ENCODE measurements around the gene SMG6.

DNA sequence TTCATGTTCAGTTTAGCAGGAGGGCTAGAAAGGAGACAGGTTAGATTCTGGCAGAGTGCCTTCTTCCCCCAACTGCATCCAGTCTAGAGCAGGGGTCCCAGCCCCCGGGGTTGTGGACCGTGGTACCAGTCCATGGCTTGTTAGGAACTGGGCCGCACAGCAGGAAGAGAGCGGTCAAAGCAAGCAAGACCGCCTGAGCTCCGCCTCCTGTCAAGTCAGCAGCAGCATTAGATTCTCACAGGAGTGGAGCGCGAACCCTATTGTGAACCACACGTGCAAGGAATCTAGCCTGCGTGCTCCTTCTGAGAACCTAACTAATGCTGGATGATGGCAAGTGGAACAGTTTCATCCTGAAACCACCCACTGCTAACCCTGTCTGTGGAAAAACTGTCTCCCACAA is 153.7 kb downstream of the SMG6 start:
- no peak for TF ChIP-seq CSDC2 (CRISPR knock-in tag; IDR thresholded peaks at IDR 0.05)
- TF ChIP-seq, protein P1, sequence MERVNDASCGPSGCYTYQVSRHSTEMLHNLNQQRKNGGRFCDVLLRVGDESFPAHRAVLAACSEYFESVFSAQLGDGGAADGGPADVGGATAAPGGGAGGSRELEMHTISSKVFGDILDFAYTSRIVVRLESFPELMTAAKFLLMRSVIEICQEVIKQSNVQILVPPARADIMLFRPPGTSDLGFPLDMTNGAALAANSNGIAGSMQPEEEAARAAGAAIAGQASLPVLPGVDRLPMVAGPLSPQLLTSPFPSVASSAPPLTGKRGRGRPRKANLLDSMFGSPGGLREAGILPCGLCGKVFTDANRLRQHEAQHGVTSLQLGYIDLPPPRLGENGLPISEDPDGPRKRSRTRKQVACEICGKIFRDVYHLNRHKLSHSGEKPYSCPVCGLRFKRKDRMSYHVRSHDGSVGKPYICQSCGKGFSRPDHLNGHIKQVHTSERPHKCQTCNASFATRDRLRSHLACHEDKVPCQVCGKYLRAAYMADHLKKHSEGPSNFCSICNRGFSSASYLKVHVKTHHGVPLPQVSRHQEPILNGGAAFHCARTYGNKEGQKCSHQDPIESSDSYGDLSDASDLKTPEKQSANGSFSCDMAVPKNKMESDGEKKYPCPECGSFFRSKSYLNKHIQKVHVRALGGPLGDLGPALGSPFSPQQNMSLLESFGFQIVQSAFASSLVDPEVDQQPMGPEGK (CRISPR knock-in tag; IDR thresholded peaks at IDR 0.05; ENCODE audit: borderline replicate concordance), result no peak
- no peak for TF ChIP-seq PPARA (CRISPR knock-in tag; IDR thresholded peaks at IDR 0.05; ENCODE audit: borderline replicate concordance)
- TF ChIP-seq RARB (CRISPR knock-in tag; IDR thresholded peaks at IDR 0.05), result no peak
- TF ChIP-seq, protein P2, sequence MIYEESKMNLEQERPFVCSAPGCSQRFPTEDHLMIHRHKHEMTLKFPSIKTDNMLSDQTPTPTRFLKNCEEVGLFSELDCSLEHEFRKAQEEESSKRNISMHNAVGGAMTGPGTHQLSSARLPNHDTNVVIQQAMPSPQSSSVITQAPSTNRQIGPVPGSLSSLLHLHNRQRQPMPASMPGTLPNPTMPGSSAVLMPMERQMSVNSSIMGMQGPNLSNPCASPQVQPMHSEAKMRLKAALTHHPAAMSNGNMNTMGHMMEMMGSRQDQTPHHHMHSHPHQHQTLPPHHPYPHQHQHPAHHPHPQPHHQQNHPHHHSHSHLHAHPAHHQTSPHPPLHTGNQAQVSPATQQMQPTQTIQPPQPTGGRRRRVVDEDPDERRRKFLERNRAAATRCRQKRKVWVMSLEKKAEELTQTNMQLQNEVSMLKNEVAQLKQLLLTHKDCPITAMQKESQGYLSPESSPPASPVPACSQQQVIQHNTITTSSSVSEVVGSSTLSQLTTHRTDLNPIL (CRISPR knock-in tag; IDR thresholded peaks at IDR 0.05; ENCODE audit: low read depth), result no peak
- no peak for TF ChIP-seq ZFP30 (CRISPR knock-in tag; IDR thresholded peaks at IDR 0.05)
